ENCODE measurements around the gene MAPK14. TPM values are rescaled to one million over a fixed set of nuclear protein-coding genes. Genes with fewer than 3 reads are reported as not detected.
A peak's percentile ranks its signal among the peaks of the same experiment; 100 is the strongest.

Gene MAPK14
- total RNA-seq, 1 experiment from 2014 or later: 56.8 TPM

DNA sequence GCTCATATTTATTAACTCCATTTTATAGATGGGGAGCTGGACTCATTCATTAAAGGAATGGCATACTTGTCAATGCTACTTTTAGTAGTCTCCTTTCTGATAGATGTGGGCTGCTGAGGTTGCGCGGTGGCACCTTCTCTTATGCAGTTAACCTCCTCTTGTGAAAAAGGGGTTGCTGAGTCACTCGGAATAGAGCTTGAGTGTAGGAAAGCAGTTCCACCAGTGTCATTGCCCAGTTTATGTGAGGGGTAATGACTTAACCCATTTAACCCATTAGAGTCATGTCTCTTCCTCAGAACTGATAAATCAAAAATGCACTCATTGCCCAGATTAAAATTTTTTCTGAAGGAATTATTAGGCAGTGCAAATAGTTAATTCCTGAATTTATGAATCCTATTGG lies 6.3 kb downstream of the MAPK14 start:
- intact Hi-C loops (cut with micrococcal nuclease): no loop called here
- H3K4me3 ChIP-seq (ENCODE audit: low read length): no peak overlapping the region
- no peak overlapping the region for H3K4me2 ChIP-seq (ENCODE audit: low read length)
- H3F3A ChIP-seq (ENCODE audit: low read length, unreplicated experiment): no peaks in the 10 kb centered on the region
- peaks cover 100% of the 10 kb centered on the region for H3K79me2 ChIP-seq (ENCODE audit: low read length)
- POLR2A ChIA-PET (ENCODE audit: unreplicated experiment): no interaction called here
- H3K9me2 ChIP-seq (replicated peaks; ENCODE audit: low read length): no peaks in the 10 kb centered on the region
- no peak overlapping the region for H2AFZ ChIP-seq (ENCODE audit: low read length)
- H4K20me1 ChIP-seq (ENCODE audit: low read length): peaks cover 16% of the 10 kb centered on the region; the same call in 1 of the 2 replicates
- DNase-seq: peak; percentile 12
- BruUV-seq (replicated peaks): no TSS peak
- H3K4me1 ChIP-seq (ENCODE audit: insufficient read depth, low read length): peaks cover 7% of the 10 kb centered on the region; the same call in 1 of the 2 replicates
- TF ChIP-seq, protein P1, sequence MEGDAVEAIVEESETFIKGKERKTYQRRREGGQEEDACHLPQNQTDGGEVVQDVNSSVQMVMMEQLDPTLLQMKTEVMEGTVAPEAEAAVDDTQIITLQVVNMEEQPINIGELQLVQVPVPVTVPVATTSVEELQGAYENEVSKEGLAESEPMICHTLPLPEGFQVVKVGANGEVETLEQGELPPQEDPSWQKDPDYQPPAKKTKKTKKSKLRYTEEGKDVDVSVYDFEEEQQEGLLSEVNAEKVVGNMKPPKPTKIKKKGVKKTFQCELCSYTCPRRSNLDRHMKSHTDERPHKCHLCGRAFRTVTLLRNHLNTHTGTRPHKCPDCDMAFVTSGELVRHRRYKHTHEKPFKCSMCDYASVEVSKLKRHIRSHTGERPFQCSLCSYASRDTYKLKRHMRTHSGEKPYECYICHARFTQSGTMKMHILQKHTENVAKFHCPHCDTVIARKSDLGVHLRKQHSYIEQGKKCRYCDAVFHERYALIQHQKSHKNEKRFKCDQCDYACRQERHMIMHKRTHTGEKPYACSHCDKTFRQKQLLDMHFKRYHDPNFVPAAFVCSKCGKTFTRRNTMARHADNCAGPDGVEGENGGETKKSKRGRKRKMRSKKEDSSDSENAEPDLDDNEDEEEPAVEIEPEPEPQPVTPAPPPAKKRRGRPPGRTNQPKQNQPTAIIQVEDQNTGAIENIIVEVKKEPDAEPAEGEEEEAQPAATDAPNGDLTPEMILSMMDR (conservative IDR thresholded peaks at IDR 0.05; ENCODE audit: low read depth, low read length): no peak
- TF ChIP-seq EZH2 (IDR thresholded peaks at IDR 0.05; ENCODE audit: low read length, unreplicated experiment) (no peak), EZH2phosphoT487 (IDR thresholded peaks at IDR 0.05; ENCODE audit: borderline replicate concordance, low read length) (no peak)
- H3K9me3 ChIP-seq (ENCODE audit: low read length): no peaks in the 10 kb centered on the region
- no peaks in the 10 kb centered on the region for H3K27me3 ChIP-seq (ENCODE audit: low read length)
- ATAC-seq: no peak
- H3K27ac ChIP-seq (ENCODE audit: low read length): no peak overlapping the region
- H3K9ac ChIP-seq (ENCODE audit: low read length): no peak overlapping the region
- no peaks in the 10 kb centered on the region for H3K36me3 ChIP-seq (ENCODE audit: low read depth, low read length)
- CTCF ChIA-PET: no interaction called here

DNA sequence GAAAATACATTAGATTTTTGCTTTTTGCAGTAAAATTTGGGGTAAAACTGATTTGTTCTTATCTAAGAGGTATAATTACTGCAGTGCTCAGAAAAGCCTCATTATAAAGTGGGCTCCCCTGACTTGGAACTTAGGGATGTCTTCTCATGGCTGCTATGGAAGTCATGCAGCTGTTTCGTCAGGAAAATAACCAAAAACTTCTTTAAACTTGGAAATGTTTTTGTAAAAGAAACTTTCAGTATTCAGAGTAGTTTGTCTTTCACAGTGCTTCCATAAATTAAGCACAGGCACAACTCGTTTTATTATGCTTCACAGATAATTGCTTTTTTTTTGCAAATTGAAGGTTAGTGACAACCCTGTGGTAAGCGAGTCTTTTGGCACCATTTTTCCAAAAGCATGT lies 6.8 kb downstream of the MAPK14 start:
- no TSS peak for BruUV-seq (replicated peaks)
- Histone ChIP-seq H3K27ac (ENCODE audit: low read length) (no peak overlapping the region), H3F3A (ENCODE audit: low read length, unreplicated experiment) (no peaks in the 10 kb centered on the region), H4K20me1 (ENCODE audit: low read length) (peaks cover 11% of the 10 kb centered on the region; the same call in 1 of the 2 replicates), H3K9me3 (ENCODE audit: low read length) (no peaks in the 10 kb centered on the region), H3K27me3 (ENCODE audit: low read length) (no peaks in the 10 kb centered on the region), H3K4me3 (ENCODE audit: low read length) (no peak overlapping the region), H3K9me2 (replicated peaks; ENCODE audit: low read length) (no peaks in the 10 kb centered on the region), H3K4me1 (ENCODE audit: insufficient read depth, low read length) (peaks cover 7% of the 10 kb centered on the region; the same call in 1 of the 2 replicates), H3K9ac (ENCODE audit: low read length) (no peak overlapping the region), H3K36me3 (ENCODE audit: low read depth, low read length) (no peaks in the 10 kb centered on the region), H3K4me2 (ENCODE audit: low read length) (no peak overlapping the region), H3K79me2 (ENCODE audit: low read length) (peaks cover 100% of the 10 kb centered on the region), H2AFZ (ENCODE audit: low read length) (no peak overlapping the region)
- POLR2A ChIA-PET (ENCODE audit: unreplicated experiment): no interaction called here
- TF ChIP-seq EZH2phosphoT487 (IDR thresholded peaks at IDR 0.05; ENCODE audit: borderline replicate concordance, low read length) (no peak), EZH2 (IDR thresholded peaks at IDR 0.05; ENCODE audit: low read length, unreplicated experiment) (no peak)
- TF ChIP-seq, protein P1 (conservative IDR thresholded peaks at IDR 0.05; ENCODE audit: low read depth, low read length): no peak
- DNase-seq (no peak), ATAC-seq (no peak)
- CTCF ChIA-PET: no interaction called here
- intact Hi-C loops (cut with micrococcal nuclease): no loop called here

DNA sequence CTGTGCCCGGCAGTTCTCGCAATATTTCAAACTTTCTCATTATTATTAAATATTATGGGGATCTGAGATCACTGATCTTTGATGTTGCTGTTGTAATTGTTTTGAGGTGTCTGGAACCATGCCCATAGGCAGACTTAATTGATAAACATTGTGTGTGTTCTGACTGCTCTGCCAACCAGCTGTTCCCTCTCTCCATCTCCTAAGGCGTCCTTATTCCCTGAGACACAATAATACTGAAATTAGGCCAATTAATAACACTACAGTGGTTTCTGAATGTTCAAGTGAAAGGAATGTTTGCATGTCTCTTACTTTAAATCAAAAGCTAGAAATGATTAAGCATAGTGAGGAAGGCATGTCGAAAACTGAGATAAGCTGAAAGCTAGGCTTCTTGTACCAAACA lies 7.6 kb downstream of the MAPK14 start:
- TF ChIP-seq, protein P1 (conservative IDR thresholded peaks at IDR 0.05; ENCODE audit: low read depth, low read length): no peak
- H3K9ac ChIP-seq (ENCODE audit: low read length): no peak overlapping the region
- peaks cover 3% of the 10 kb centered on the region; the same call in 1 of the 2 replicates for H3K4me1 ChIP-seq (ENCODE audit: insufficient read depth, low read length)
- H3K9me3 ChIP-seq (ENCODE audit: low read length): no peaks in the 10 kb centered on the region
- intact Hi-C loops (cut with micrococcal nuclease): no loop called here
- H3F3A ChIP-seq (ENCODE audit: low read length, unreplicated experiment): no peaks in the 10 kb centered on the region
- DNase-seq (no peak), ATAC-seq (no peak)
- CTCF ChIA-PET: no interaction called here
- H3K4me2 ChIP-seq (ENCODE audit: low read length): no peak overlapping the region
- H3K36me3 ChIP-seq (ENCODE audit: low read depth, low read length): no peaks in the 10 kb centered on the region
- H3K27ac ChIP-seq (ENCODE audit: low read length): no peak overlapping the region
- H3K79me2 ChIP-seq (ENCODE audit: low read length): peaks cover 100% of the 10 kb centered on the region
- no TSS peak for BruUV-seq (replicated peaks)
- peaks cover 10% of the 10 kb centered on the region; the same call in 1 of the 2 replicates for H4K20me1 ChIP-seq (ENCODE audit: low read length)
- POLR2A ChIA-PET (ENCODE audit: unreplicated experiment): interaction anchor here (0.6 to 0.7 kb wide), 2 partner anchors 38 to 263 kb away, joined by 3 to 7 read pairs; no protein-coding TSS in a partner anchor
- no peaks in the 10 kb centered on the region for H3K9me2 ChIP-seq (replicated peaks; ENCODE audit: low read length)
- no peaks in the 10 kb centered on the region for H3K27me3 ChIP-seq (ENCODE audit: low read length)
- H2AFZ ChIP-seq (ENCODE audit: low read length): no peak overlapping the region
- H3K4me3 ChIP-seq (ENCODE audit: low read length): no peak overlapping the region

Data from PC-3 (cell line).